IPS-20b (cell line): Measurements from ENCODE around the gene MSANTD4.

Experiments
- H3K27ac ChIP-seq: one replicate; pipeline ENCODE4 v1.5.1; 2013; ENCODE audit warnings: low read length
- H3K27me3 ChIP-seq: 2 replicates; pipeline ENCODE4 v1.6.1; 2013; ENCODE audit warnings: mild to moderate bottlenecking, low read length, inconsistent platforms; ENCODE audit not compliant: insufficient read depth
- H3K36me3 ChIP-seq: 2 replicates; pipeline ENCODE4 v1.6.1; 2013; ENCODE audit warnings: low read depth, mild to moderate bottlenecking, inconsistent platforms, low read length, moderate library complexity; ENCODE audit not compliant: insufficient read depth
- H3K4me1 ChIP-seq: 2 replicates; pipeline ENCODE4 v1.6.1; 2013; ENCODE audit warnings: mild to moderate bottlenecking, control low read depth, inconsistent platforms, low read length, moderate library complexity; ENCODE audit not compliant: insufficient read depth
- H3K4me3 ChIP-seq: 2 replicates; pipeline ENCODE4 v1.5.1; 2013; ENCODE audit warnings: mild to moderate bottlenecking, low read length, inconsistent platforms
- H3K9ac ChIP-seq: 2 replicates; pipeline ENCODE4 v1.6.1; 2013; ENCODE audit warnings: low read depth, mild to moderate bottlenecking, inconsistent platforms, low read length, moderate library complexity
- H3K9me3 ChIP-seq: 2 replicates; pipeline ENCODE4 v1.6.1; 2013; ENCODE audit warnings: mild to moderate bottlenecking, low read depth, low read length, inconsistent platforms; ENCODE audit not compliant: insufficient read depth

The MSANTD4 gene

GRCh38 chr11:106032861-106033260 is 10.8 kb upstream of the MSANTD4 start:
- H3K27me3 ChIP-seq = no peaks in the 10 kb centered on the region
- no peak overlapping the region for H3K27ac ChIP-seq
- no peak overlapping the region for H3K4me3 ChIP-seq
- H3K9ac ChIP-seq = no peak overlapping the region
- no peaks in the 10 kb centered on the region for H3K36me3 ChIP-seq
- H3K4me1 ChIP-seq = no peaks in the 10 kb centered on the region
- no peaks in the 10 kb centered on the region for H3K9me3 ChIP-seq

GRCh38 chr11:106031936-106032335 is 9.9 kb upstream of the MSANTD4 start:
- Histone ChIP-seq H3K4me1 (no peaks in the 10 kb centered on the region), H3K9me3 (no peaks in the 10 kb centered on the region), H3K4me3 (no peak overlapping the region), H3K27ac (no peak overlapping the region), H3K36me3 (no peaks in the 10 kb centered on the region), H3K9ac (no peak overlapping the region), H3K27me3 (no peaks in the 10 kb centered on the region)

- Histone ChIP-seq H3K27ac (no peak overlapping the region), H3K9me3 (0 out of 2 replicates have a peak, but pooled peaks cover 4% of the 10 kb centered on the region), H3K4me1 (no peaks in the 10 kb centered on the region), H3K4me3 (no peak overlapping the region), H3K36me3 (no peaks in the 10 kb centered on the region), H3K27me3 (no peaks in the 10 kb centered on the region), H3K9ac (no peak overlapping the region)
Observed at GRCh38 chr11:106031202-106031810, 9.3 kb upstream of the MSANTD4 start.

- no peak overlapping the region for H3K27ac ChIP-seq
- no peaks in the 10 kb centered on the region for H3K4me1 ChIP-seq
- no peaks in the 10 kb centered on the region for H3K27me3 ChIP-seq
- H3K9me3 ChIP-seq = 0 out of 2 replicates have a peak, but pooled peaks cover 4% of the 10 kb centered on the region
- no peak overlapping the region for H3K4me3 ChIP-seq
- no peak overlapping the region for H3K9ac ChIP-seq
- H3K36me3 ChIP-seq = no peaks in the 10 kb centered on the region
Observed at GRCh38 chr11:106030609-106031008, 8.6 kb upstream of the MSANTD4 start.

DNA sequence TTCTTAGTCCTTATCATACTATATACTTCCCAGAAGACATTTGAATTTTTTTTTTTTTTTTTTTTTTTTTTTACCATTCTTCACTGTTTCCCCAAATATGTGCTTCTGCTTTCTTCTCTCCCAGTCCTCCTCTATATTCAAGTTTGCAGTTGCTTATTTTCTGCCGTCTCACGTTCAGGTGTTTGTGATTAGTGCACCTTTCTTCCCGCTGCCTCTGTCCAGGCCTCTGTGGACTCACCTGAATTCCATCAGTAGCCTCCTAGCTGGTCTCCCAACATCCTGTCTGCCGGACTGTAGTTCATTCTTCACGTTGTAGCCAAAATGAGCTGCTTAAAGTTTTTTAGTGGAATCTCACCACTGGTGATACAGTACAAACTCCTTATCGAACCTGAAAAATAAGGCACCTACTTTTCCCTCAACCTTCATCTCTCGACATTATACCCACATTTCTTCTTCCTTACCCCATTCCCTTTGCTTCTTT is 795 bp upstream of the MSANTD4 start:
- H3K27me3 ChIP-seq = no peaks in the 10 kb centered on the region
- H3K9ac ChIP-seq = no peak overlapping the region
- 0 out of 2 replicates have a peak, but pooled peaks cover 4% of the 10 kb centered on the region for H3K9me3 ChIP-seq
- peaks cover 6% of the 10 kb centered on the region; the same call in 1 of the 2 replicates for H3K36me3 ChIP-seq
- H3K4me1 ChIP-seq = peaks cover 14% of the 10 kb centered on the region; the same call in 1 of the 2 replicates
- peak overlapping the region; percentile 67 for H3K4me3 ChIP-seq
- no peak overlapping the region for H3K27ac ChIP-seq

GRCh38 chr11:106021181-106021966 is 666 bp downstream of the MSANTD4 start:
- Histone ChIP-seq H3K4me3 (peak overlapping the region; percentile 95), H3K36me3 (peaks cover 6% of the 10 kb centered on the region; the same call in 1 of the 2 replicates), H3K27me3 (no peaks in the 10 kb centered on the region), H3K4me1 (peaks cover 14% of the 10 kb centered on the region; the same call in 1 of the 2 replicates), H3K9me3 (0 out of 2 replicates have a peak, but pooled peaks cover under 1% of the 10 kb centered on the region), H3K9ac (peak overlapping the region; percentile 91; the same call in 1 of the 2 replicates), H3K27ac (peak overlapping the region; percentile 33)

- Histone ChIP-seq H3K27ac (no peak overlapping the region), H3K27me3 (no peaks in the 10 kb centered on the region), H3K4me1 (peaks cover 14% of the 10 kb centered on the region; the same call in 1 of the 2 replicates), H3K9ac (no peak overlapping the region), H3K36me3 (peaks cover 11% of the 10 kb centered on the region), H3K4me3 (no peak overlapping the region), H3K9me3 (no peaks in the 10 kb centered on the region)
Observed at GRCh38 chr11:106017093-106017492, 4.9 kb downstream of the MSANTD4 start.

- Histone ChIP-seq H3K9me3 (no peaks in the 10 kb centered on the region), H3K36me3 (peaks cover 18% of the 10 kb centered on the region), H3K4me3 (no peak overlapping the region)
Observed at GRCh38 chr11:106015066-106015465, 7.0 kb downstream of the MSANTD4 start.

DNA sequence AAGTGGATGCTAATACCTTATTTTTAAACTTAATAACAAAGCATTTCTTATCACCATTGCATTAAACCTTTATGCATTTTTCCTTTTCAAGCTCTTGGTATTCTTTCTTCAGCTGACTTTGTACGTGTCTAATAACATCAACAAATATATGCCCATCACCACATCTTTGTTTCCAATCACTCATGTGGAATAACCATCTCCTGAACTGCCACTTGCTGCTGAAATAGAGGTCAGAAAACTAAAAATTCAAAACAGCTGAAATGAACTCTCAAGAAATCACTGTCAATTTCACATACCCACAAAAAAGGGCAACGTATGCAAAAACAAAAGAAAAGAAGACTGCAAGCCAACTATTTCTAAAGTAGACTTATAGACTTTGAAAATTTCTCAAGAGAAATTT is 7.4 kb downstream of the MSANTD4 start:
- Histone ChIP-seq H3K36me3 (peaks cover 20% of the 10 kb centered on the region), H3K27me3 (no peaks in the 10 kb centered on the region), H3K9ac (no peak overlapping the region), H3K27ac (no peak overlapping the region), H3K4me3 (no peak overlapping the region), H3K4me1 (peaks cover 6% of the 10 kb centered on the region; the same call in 1 of the 2 replicates), H3K9me3 (no peaks in the 10 kb centered on the region)

More at GRCh38 chr11:106015066-106015465, 7.0 kb downstream of the MSANTD4 start:
- Histone ChIP-seq H3K9ac (no peak overlapping the region), H3K27ac (no peak overlapping the region), H3K4me1 (peaks cover 10% of the 10 kb centered on the region; the same call in 1 of the 2 replicates), H3K27me3 (no peaks in the 10 kb centered on the region)

- Histone ChIP-seq H3K36me3 (peaks cover 23% of the 10 kb centered on the region), H3K27me3 (no peaks in the 10 kb centered on the region), H3K27ac (no peak overlapping the region), H3K4me3 (no peak overlapping the region), H3K4me1 (peaks cover 6% of the 10 kb centered on the region; the same call in 1 of the 2 replicates), H3K9me3 (no peaks in the 10 kb centered on the region), H3K9ac (no peak overlapping the region)
Observed at GRCh38 chr11:106014035-106014434, 8.0 kb downstream of the MSANTD4 start.

DNA sequence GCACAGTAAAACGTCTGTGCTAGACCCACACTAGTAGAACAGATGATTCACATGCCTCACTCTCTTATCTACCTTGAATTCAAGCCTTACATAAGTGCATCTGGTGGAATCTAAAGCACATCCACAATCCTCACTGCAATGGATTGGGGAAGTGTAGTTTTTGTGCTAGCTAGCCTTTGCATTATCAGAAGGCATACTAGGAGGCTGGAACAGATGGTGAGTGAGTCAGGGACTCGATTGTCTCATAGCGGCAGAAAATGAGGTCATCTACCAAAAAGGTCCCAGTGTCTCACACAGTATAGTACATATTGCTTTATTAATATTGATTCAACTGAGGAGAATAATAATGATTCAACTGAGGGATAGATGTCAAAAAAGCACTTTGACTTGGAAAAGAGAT is 9.3 kb downstream of the MSANTD4 start:
- Histone ChIP-seq H3K27ac (no peak overlapping the region), H3K9me3 (no peaks in the 10 kb centered on the region), H3K36me3 (peaks cover 36% of the 10 kb centered on the region), H3K4me3 (no peak overlapping the region), H3K4me1 (no peaks in the 10 kb centered on the region), H3K27me3 (no peaks in the 10 kb centered on the region), H3K9ac (no peak overlapping the region)
